H9 (cell line): ENCODE data around the gene MYMK. TPM values are rescaled to one million over a fixed set of nuclear protein-coding genes. Genes with fewer than 3 reads are reported as not detected.

Source experiments
- DNase-seq: peaks from one replicate; pipeline ENCODE4 v3.0.0-alpha.2; 2017
- H2AFZ ChIP-seq: one replicate; pipeline ENCODE4 v1.6.1; 2013; ENCODE audit warnings: mild to moderate bottlenecking, low read length, control low read depth, moderate library complexity
- H2AK5ac ChIP-seq: 2 replicates; pipeline ENCODE4 v1.6.1; 2013; ENCODE audit warnings: low read length, control low read depth, mixed read lengths; ENCODE audit not compliant: insufficient read length
- H2BK120ac ChIP-seq: one replicate; pipeline ENCODE4 v1.6.1; 2013; ENCODE audit warnings: low read depth, mild to moderate bottlenecking, low read length, control low read depth, inconsistent platforms; ENCODE audit not compliant: poor library complexity, severe bottlenecking
- H2BK12ac ChIP-seq: 2 replicates; pipeline ENCODE4 v1.6.1; 2013; ENCODE audit warnings: low read length, control low read depth, mixed read lengths, low read depth; ENCODE audit not compliant: insufficient read length
- H2BK15ac ChIP-seq: 2 replicates; pipeline ENCODE4 v1.6.1; 2013; ENCODE audit warnings: low read depth, low read length, control low read depth
- H2BK20ac ChIP-seq: one replicate; pipeline ENCODE4 v1.6.1; 2013; ENCODE audit warnings: low read depth, mild to moderate bottlenecking, low read length, control low read depth, inconsistent platforms; ENCODE audit not compliant: poor library complexity, severe bottlenecking
- H2BK5ac ChIP-seq: 2 replicates; pipeline ENCODE4 v1.6.1; 2013; ENCODE audit warnings: low read length, control low read depth, mixed read lengths; ENCODE audit not compliant: insufficient read length
- H3K14ac ChIP-seq: 2 replicates; pipeline ENCODE4 v1.6.1; 2013; ENCODE audit warnings: low read length, control low read depth; ENCODE audit not compliant: insufficient read depth
- H3K18ac ChIP-seq: 2 replicates; pipeline ENCODE4 v1.6.1; 2013; ENCODE audit warnings: low read depth, mild to moderate bottlenecking, mixed read lengths, low read length, control low read depth; ENCODE audit not compliant: insufficient read length
- H3K23ac ChIP-seq: 2 replicates; pipeline ENCODE4 v1.6.1; 2013; ENCODE audit warnings: low read length, control low read depth, mixed read lengths, low read depth; ENCODE audit not compliant: insufficient read length
- H3K23me2 ChIP-seq: 2 replicates; pipeline ENCODE4 v1.6.1; 2013; ENCODE audit warnings: low read depth, mild to moderate bottlenecking, mixed read lengths, low read length, control low read depth; ENCODE audit not compliant: insufficient read length, poor library complexity, severe bottlenecking
- H3K27ac ChIP-seq: 2 replicates; pipeline ENCODE4 v1.5.1; 2013; ENCODE audit warnings: low read length, control low read depth, mixed read lengths, low read depth; ENCODE audit not compliant: insufficient read length
- H3K27me3 ChIP-seq: 2 replicates; pipeline ENCODE4 v1.6.1; 2013; ENCODE audit warnings: low read length, control low read depth, inconsistent platforms; ENCODE audit not compliant: insufficient read depth
- H3K4ac ChIP-seq: 2 replicates; pipeline ENCODE4 v1.6.1; 2013; ENCODE audit warnings: low read depth, mild to moderate bottlenecking, control low read depth, inconsistent platforms, low read length, moderate library complexity
- H3K4me1 ChIP-seq: 2 replicates; pipeline ENCODE4 v1.6.1; 2013; ENCODE audit warnings: low read length, control low read depth, inconsistent platforms; ENCODE audit not compliant: insufficient read depth
- H3K4me2 ChIP-seq: 2 replicates; pipeline ENCODE4 v1.6.1; 2013; ENCODE audit warnings: low read length, control low read depth, mixed read lengths; ENCODE audit not compliant: insufficient read length, insufficient read depth
- H3K56ac ChIP-seq: 2 replicates; pipeline ENCODE4 v1.6.1; 2013; ENCODE audit warnings: low read depth, mild to moderate bottlenecking, mixed read lengths, low read length, control low read depth; ENCODE audit not compliant: insufficient read length
- H3K79me1 ChIP-seq: 2 replicates; pipeline ENCODE4 v1.6.1; 2013; ENCODE audit warnings: low read depth, mild to moderate bottlenecking, moderate library complexity, low read length, control low read depth, inconsistent platforms; ENCODE audit not compliant: insufficient read depth, poor library complexity, severe bottlenecking
- H3K79me2 ChIP-seq: 2 replicates; pipeline ENCODE4 v1.6.1; 2013; ENCODE audit warnings: low read length, control low read depth, inconsistent platforms; ENCODE audit not compliant: insufficient read depth
- H3K9ac ChIP-seq: 2 replicates; pipeline ENCODE4 v1.6.1; 2013; ENCODE audit warnings: low read length, control low read depth, mixed read lengths; ENCODE audit not compliant: insufficient read length; ENCODE audit errors: extremely low read depth
- H3K9me3 ChIP-seq: one replicate; pipeline ENCODE4 v1.6.1; 2013; ENCODE audit warnings: low read depth, low read length, inconsistent platforms; ENCODE audit not compliant: control insufficient read depth
- H3T11ph ChIP-seq: one replicate; pipeline ENCODE4 v1.6.1; 2013; ENCODE audit warnings: mild to moderate bottlenecking, low read length, control low read depth, inconsistent platforms
- H4K20me1 ChIP-seq: one replicate; pipeline ENCODE4 v1.6.1; 2013; ENCODE audit not compliant: control insufficient read depth, insufficient read length, insufficient read depth
- H4K5ac ChIP-seq: 2 replicates; pipeline ENCODE4 v1.6.1; 2013; ENCODE audit warnings: low read depth, mild to moderate bottlenecking, mixed read lengths, low read length, control low read depth; ENCODE audit not compliant: insufficient read length
- H4K8ac ChIP-seq: replicated peaks from 2 replicates; pipeline ENCODE4 v1.6.1; 2013; ENCODE audit warnings: low read length, control low read depth, mixed read lengths, low read depth; ENCODE audit not compliant: insufficient read length
- H4K91ac ChIP-seq: 2 replicates; pipeline ENCODE4 v1.6.1; 2013; ENCODE audit warnings: low read depth, mild to moderate bottlenecking, moderate library complexity, mixed read lengths, low read length, control low read depth; ENCODE audit not compliant: insufficient read length
- H3K27ac Mint-ChIP-seq, 3 experiments: 2 replicates in 2 of 3; 3 replicates in 1 of 3; pipeline ENCODE4 v1.8.0; 2020 to 2021; ENCODE audit warnings: mixed read lengths in 3 of 3, mild to moderate bottlenecking in 1 of 3, moderate library complexity in 1 of 3
- H3K27me3 Mint-ChIP-seq: 2 replicates; pipeline ENCODE4 v1.8.0; 2021; ENCODE audit warnings: low read depth, mild to moderate bottlenecking, moderate library complexity, mixed read lengths
- H3K36me3 Mint-ChIP-seq, 3 experiments: 2 replicates in 2 of 3; 3 replicates in 1 of 3; pipeline ENCODE4 v1.8.0; 2020 to 2021; ENCODE audit warnings: low read depth in 3 of 3, mixed read lengths in 3 of 3; ENCODE audit not compliant: insufficient read depth in 1 of 3
- H3K4me1 Mint-ChIP-seq, 2 experiments: 2 replicates each; pipeline ENCODE4 v1.8.0; 2020; ENCODE audit warnings: mixed read lengths in 2 of 2
- H3K4me3 Mint-ChIP-seq, 2 experiments: 2 replicates in 1 of 2; 3 replicates in 1 of 2; pipeline ENCODE4 v1.8.0; 2020 to 2021; ENCODE audit warnings: mild to moderate bottlenecking in 2 of 2, mixed read lengths in 2 of 2, moderate library complexity in 1 of 2
- H3K9me3 Mint-ChIP-seq, 2 experiments: 2 replicates in 1 of 2; 3 replicates in 1 of 2; pipeline ENCODE4 v1.8.0; 2020; ENCODE audit warnings: mild to moderate bottlenecking in 2 of 2, mixed read lengths in 2 of 2, moderate library complexity in 1 of 2
- CTCF ChIP-seq: fragments of 200-600 bp; sonication (generic); conservative IDR thresholded peaks from 3 replicates; pipeline ENCODE4 v1.8.0; 2021; ENCODE audit warnings: antibody characterized with exemption, mild to moderate bottlenecking
- WGBS: extraction: QIAGEN DNeasy Blood & Tissue Kit; methylation state at CpG from one replicate; pipeline ENCODE4 v1.1.7; 2013; ENCODE audit warnings: missing lambda C conversion rate, low lambda C conversion rate, mixed read lengths; ENCODE audit not compliant: insufficient read length; ENCODE audit errors: extremely low coverage; 5-methylcytosine and 5-hydroxymethylcytosine counted together
- total RNA-seq: library from RNA; stranded (reverse); gene quantifications from 2 replicates; pipeline ENCODE4 v1.2.1, GENCODE V29; 2021

Gene MYMK
- total RNA-seq, 1 experiment from 2014 or later = not detected

GRCh38 chr9:133547116-133547515, 22.4 kb upstream of the MYMK start:
- H3K18ac ChIP-seq = no peak overlapping the region
- H4K5ac ChIP-seq = no peak overlapping the region
- no peak overlapping the region for H3K27ac ChIP-seq
- peak overlapping the region in 1 of 3 experiments; percentile 80; a peak in 1 of 7 replicates for H3K27ac Mint-ChIP-seq
- H3K36me3 Mint-ChIP-seq = no peaks in the 10 kb centered on the region
- no peak overlapping the region for H3K9ac ChIP-seq
- no peak overlapping the region for H2BK20ac ChIP-seq
- no peaks in the 10 kb centered on the region for H4K20me1 ChIP-seq
- no peaks in the 10 kb centered on the region for H3K4me1 ChIP-seq
- H3K4me1 Mint-ChIP-seq = 0 out of 4 replicates have a peak, but pooled peaks cover 0 to 3% of the 10 kb centered on the region in 2 experiments
- H3K79me1 ChIP-seq = no peaks in the 10 kb centered on the region
- no peaks in the 10 kb centered on the region for H3K9me3 Mint-ChIP-seq
- H4K91ac ChIP-seq = no peak overlapping the region
- H3K23me2 ChIP-seq = no peaks in the 10 kb centered on the region
- H3K14ac ChIP-seq = no peak overlapping the region; the same call in 1 of the 2 replicates
- no peak overlapping the region for H3K4me2 ChIP-seq
- no CpG with 5 or more reads among the region's 15 CpGs for WGBS
- no peak overlapping the region for H4K8ac ChIP-seq
- H3K9me3 ChIP-seq = no peaks in the 10 kb centered on the region
- no peak overlapping the region for H3K23ac ChIP-seq
- no peak overlapping the region for H3T11ph ChIP-seq
- no peak overlapping the region for H2BK15ac ChIP-seq
- no peak for DNase-seq
- H3K27me3 ChIP-seq = no peaks in the 10 kb centered on the region
- no peak for TF ChIP-seq CTCF
- H2BK12ac ChIP-seq = no peak overlapping the region
- H3K79me2 ChIP-seq = no peaks in the 10 kb centered on the region
- H3K27me3 Mint-ChIP-seq = peaks cover 4% of the 10 kb centered on the region
- no peak overlapping the region for H2BK120ac ChIP-seq
- H3K4ac ChIP-seq = no peak overlapping the region
- no peak overlapping the region for H3K4me3 Mint-ChIP-seq
- no peak overlapping the region for H3K56ac ChIP-seq
- no peak overlapping the region for H2BK5ac ChIP-seq
- H2AFZ ChIP-seq = no peak overlapping the region
- no peak overlapping the region for H2AK5ac ChIP-seq
